Neutrophil (primary cell): ENCODE results near the gene SULT2B1.

ENCODE experiments used
- H3K27ac ChIP-seq: fragments of 200-600 bp; sonication (generic); 2 replicates; pipeline ENCODE4 v1.5.1; 2016; ENCODE audit warnings: mild to moderate bottlenecking, moderate library complexity
- H3K27me3 ChIP-seq: fragments of 200-600 bp; sonication (generic); 2 replicates; pipeline ENCODE4 v1.6.0; 2016; ENCODE audit warnings: mild to moderate bottlenecking
- H3K36me3 ChIP-seq: fragments of 200-600 bp; sonication (generic); 2 replicates; pipeline ENCODE4 v1.5.1; 2017
- H3K4me1 ChIP-seq, 2 experiments: fragments of 200-600 bp in 1 of 2; sonication (generic) in 1 of 2; 1 replicate in 1 of 2; 2 replicates in 1 of 2; pipeline versions ENCODE4 v1.5.1 to v1.6.1; 2013 to 2016; ENCODE audit warnings: low read depth in 1 of 2, low read length in 1 of 2, mild to moderate bottlenecking in 1 of 2, moderate library complexity in 1 of 2; ENCODE audit not compliant: control insufficient read depth in 1 of 2, insufficient read depth in 1 of 2
- H3K4me3 ChIP-seq, 2 experiments: fragments of 200-600 bp in 1 of 2; sonication (generic) in 1 of 2; 1 replicate in 1 of 2; 2 replicates in 1 of 2; pipeline ENCODE4 v1.5.1; 2013 to 2016; ENCODE audit warnings: low read depth in 1 of 2, low read length in 1 of 2, mild to moderate bottlenecking in 1 of 2, moderate library complexity in 1 of 2
- H3K9me3 ChIP-seq: fragments of 200-600 bp; sonication (generic); 2 replicates; pipeline ENCODE4 v1.5.1; 2016
- TF ChIP-seq, protein P1 (sequence below): fragments of 200-600 bp; sonication (generic); IDR thresholded peaks from 2 replicates; pipeline ENCODE4 v1.5.1; 2016; ENCODE audit warnings: antibody characterized with exemption

The SULT2B1 gene

DNA sequence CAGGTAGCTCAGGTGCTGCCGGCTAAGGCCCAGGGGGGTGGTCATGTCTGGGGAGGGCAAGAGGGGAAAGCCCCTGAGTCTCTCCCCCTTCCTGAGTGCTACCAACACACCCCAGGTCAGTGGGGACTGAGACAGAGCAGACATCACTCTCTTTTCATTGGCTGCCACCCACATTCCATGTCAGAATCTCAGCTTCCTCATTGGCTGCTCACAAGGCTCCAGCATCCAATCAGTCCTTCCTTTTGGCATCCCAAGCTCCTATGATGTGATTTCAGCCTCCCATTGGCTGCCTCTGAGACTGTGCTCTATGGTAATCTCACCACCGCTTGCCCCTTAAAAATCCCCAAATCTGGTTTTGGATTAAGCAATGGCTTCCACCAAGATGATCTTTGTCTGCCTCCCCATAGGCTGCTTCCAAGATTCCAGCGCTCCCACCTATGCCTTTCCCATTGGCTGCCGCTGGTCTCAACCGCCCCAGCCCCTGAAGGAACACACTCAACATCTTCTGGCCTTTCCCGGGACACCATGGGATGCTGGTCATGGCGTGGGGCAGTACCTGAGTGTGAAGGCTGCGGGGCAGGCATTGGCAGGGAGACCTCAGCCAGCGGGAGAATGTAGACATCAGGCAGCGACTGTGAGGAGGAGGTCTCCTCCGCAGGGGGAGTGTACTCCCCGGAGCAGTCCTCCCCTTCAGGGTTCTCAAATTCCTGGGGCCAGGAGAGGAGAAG is 42.3 kb upstream of the SULT2B1 start:
- TF ChIP-seq, protein P1, sequence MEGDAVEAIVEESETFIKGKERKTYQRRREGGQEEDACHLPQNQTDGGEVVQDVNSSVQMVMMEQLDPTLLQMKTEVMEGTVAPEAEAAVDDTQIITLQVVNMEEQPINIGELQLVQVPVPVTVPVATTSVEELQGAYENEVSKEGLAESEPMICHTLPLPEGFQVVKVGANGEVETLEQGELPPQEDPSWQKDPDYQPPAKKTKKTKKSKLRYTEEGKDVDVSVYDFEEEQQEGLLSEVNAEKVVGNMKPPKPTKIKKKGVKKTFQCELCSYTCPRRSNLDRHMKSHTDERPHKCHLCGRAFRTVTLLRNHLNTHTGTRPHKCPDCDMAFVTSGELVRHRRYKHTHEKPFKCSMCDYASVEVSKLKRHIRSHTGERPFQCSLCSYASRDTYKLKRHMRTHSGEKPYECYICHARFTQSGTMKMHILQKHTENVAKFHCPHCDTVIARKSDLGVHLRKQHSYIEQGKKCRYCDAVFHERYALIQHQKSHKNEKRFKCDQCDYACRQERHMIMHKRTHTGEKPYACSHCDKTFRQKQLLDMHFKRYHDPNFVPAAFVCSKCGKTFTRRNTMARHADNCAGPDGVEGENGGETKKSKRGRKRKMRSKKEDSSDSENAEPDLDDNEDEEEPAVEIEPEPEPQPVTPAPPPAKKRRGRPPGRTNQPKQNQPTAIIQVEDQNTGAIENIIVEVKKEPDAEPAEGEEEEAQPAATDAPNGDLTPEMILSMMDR: no peak
- Histone ChIP-seq H3K9me3 (no peaks in the 10 kb centered on the region), H3K27me3 (peaks cover 62% of the 10 kb centered on the region), H3K4me3 (no peak overlapping the region), H3K27ac (no peak overlapping the region), H3K36me3 (no peaks in the 10 kb centered on the region), H3K4me1 (peaks cover 13 to 26% of the 10 kb centered on the region in 2 experiments)

DNA sequence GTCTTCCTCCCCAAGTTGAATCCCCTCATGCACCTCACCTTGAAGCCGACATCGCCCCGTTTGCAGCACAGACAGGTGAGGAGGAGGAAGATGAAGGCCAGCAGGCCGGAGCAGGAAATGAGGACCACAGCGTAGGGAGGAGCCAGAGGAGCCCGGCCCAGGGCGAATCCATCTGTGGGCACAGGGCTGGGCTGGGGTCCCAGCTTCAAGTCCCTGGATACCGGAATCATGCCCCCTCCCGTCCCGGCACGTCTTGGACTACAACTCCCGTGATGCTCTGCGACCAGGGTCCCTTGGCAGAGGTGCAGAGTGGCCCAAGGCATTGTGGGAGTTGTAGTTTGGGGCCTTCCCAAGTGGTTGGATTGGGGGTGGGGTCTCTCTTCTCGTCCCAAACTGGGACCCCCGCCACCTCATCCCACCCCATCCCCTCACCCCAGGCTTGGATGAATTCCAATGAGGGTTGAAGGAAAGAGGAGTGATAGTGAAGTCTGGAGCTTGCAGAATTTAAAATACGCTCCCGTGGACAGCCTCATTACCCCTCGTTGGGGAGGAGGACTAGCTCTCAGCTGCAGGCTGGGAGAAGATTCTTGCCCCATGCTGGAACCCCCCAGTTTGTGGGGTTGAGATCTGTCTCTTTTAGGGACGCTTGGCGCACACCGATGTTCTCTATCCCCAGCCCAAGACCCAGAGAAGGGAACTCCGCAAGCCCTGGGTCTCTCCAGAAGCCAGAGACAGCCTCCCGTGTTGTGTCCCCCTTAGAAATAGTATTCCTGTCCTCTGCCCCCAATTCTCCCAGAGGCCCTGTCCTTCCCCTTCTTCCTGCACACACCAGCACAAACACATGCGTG is 41.3 kb upstream of the SULT2B1 start:
- H3K4me3 ChIP-seq: no peak overlapping the region
- peaks cover 13 to 26% of the 10 kb centered on the region in 2 experiments for H3K4me1 ChIP-seq
- no peak overlapping the region for H3K27ac ChIP-seq
- no peaks in the 10 kb centered on the region for H3K9me3 ChIP-seq
- H3K36me3 ChIP-seq: no peaks in the 10 kb centered on the region
- peaks cover 62% of the 10 kb centered on the region for H3K27me3 ChIP-seq
- TF ChIP-seq, protein P1: no peak

DNA sequence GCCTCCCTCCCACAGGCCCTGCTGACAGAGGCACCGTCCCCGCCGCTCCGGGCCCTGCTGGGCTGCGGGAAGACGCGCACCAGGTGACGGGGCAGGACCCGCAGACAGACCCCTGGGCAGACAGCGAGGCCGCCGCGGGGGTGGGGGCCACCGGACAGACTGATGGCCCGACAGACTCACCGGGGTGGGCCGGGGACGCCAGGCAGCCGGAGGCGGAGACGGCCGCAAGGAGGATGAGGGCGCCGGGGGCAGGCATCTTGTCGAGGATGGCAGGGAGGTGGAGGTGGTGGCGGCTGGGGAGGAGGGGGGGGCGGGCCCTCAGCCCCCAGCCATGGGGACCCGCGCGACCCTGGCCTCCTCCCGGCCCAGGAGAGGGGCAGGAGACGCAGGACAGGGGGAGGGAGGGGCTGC is 40.6 kb upstream of the SULT2B1 start:
- Histone ChIP-seq H3K27me3 (peaks cover 62% of the 10 kb centered on the region), H3K9me3 (no peaks in the 10 kb centered on the region), H3K4me1 (peaks cover 13 to 26% of the 10 kb centered on the region in 2 experiments), H3K27ac (no peak overlapping the region), H3K4me3 (no peak overlapping the region), H3K36me3 (no peaks in the 10 kb centered on the region)
- TF ChIP-seq, protein P1: no peak

DNA sequence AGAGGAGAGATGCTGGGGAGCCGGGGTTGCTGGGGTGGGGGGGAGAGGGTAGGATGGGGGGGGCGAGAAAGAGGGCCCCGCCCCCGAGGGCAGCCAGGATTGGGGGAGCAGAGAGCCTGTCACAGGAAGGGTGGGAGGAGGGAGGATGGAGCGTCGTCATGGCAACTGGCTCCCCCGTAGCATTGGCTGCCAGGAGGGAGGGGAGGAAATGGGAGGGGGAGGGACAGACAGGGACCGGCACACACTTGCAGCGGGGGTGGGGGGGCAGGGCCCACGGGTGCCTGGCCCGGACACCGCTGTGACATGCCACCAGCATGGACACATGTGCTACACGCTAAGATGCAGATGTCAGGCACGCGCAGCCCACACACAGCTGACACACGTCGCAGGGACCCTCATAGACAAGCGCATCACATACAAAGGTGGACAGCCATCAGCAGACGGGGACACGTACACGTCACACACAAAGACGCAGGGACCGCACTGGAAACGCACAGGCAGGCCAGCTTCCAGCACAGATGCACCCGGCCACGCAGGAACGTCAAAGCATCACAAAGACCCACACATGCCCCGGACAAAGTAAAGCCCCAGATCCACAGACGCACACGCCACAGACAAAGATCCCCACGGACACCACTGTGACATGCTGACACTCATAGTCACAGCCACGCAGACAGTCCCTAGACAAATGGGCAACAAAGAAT is 40.0 kb upstream of the SULT2B1 start, which contains the start of gene LMTK3:
LMTK3 (minus strand) TSS at position 36 of the 704 bp plus-strand sequence. CDS start 259 bp downstream, outside the sequence.
- Histone ChIP-seq H3K27ac (no peak within 1 kb of the TSS), H3K4me3 (no peak within 1 kb of the TSS), H3K27me3 (peaks cover 62% of the 10 kb centered on the region), H3K9me3 (no peaks in the 10 kb centered on the region), H3K36me3 (no peaks in the 10 kb centered on the region), H3K4me1 (peaks cover 13 to 26% of the 10 kb centered on the region in 2 experiments)
- TF ChIP-seq, protein P1: no peak

DNA sequence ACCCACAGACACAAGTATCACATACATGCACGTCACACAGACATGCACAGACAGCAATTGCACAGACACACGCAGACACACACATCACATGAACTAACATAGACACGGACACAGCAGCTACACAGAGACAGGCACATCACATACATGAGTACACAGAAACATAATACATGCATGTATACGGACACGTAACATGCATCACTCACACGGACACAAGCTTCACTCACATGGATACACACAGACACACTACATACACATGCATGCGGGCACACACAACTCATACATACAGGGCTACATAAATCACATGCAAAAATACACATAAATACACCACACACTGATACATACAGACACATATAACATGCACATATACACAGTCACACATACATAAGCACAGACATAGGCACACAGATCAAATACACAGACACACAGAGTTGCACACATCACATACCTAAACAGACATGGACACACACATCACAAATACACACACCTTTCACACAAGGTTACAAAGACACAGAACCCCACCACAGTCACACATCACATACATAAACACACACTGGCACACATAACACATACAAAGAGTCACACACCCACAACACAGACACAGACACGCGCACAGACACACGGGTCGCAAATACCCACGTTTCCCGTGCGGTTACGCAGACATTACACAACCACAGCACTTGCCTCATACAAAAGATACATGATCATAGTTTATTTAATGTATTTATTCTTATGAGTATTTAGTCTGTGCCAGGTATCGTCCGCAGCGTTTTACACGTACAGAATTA is 39.3 kb upstream of the SULT2B1 start:
- peak overlapping the region in 1 of 2 experiments; percentile 20 for H3K4me3 ChIP-seq

More for the DNA sequence above, 39.3 kb upstream of the SULT2B1 start:
- peaks cover 13 to 26% of the 10 kb centered on the region in 2 experiments for H3K4me1 ChIP-seq
- TF ChIP-seq, protein P1: no peak
- H3K9me3 ChIP-seq: no peaks in the 10 kb centered on the region
- no peaks in the 10 kb centered on the region for H3K36me3 ChIP-seq
- H3K27me3 ChIP-seq: peaks cover 62% of the 10 kb centered on the region
- no peak overlapping the region for H3K27ac ChIP-seq
